ENCODE data around the gene PAK6.
A peak's percentile ranks its signal among the peaks of the same experiment; 100 is the strongest.

PAK6 gene

DNA sequence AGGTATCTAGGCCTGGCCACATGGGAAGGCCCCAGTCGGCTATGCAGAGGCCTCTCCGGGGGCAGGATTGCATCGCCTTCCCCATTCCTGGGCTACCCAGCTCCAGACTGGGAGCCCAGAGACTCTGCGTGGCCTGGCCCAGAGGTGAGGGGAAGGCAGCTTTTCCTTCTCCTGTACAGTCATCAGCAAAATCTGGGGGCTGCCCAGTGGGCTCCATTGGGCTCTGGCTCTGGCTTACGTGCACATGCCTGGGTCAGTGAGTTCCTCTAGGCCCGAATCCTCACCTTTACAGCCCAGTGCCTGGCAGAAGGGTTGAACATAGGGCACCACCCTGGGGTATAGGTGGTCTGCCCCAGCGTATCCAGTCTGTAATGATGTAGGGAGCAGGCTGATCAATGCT lies 47.9 kb downstream of the PAK6 start:
- H3K27ac ChIP-seq (ENCODE audit: low read length), result no peak overlapping the region
- no peaks in the 10 kb centered on the region for H3K9me3 ChIP-seq (ENCODE audit: insufficient read depth, low read length)
- no peak overlapping the region for H3K4me3 ChIP-seq (ENCODE audit: low read length)
- TF ChIP-seq EZH2phosphoT487 (IDR thresholded peaks at IDR 0.05; ENCODE audit: low read depth) (no peak), CTCF (IDR thresholded peaks at IDR 0.05; ENCODE audit: low read depth, low read length) (no peak)
- no peaks in the 10 kb centered on the region for H3K27me3 ChIP-seq (ENCODE audit: low read depth, low read length)
- no peak overlapping the region for H2AFZ ChIP-seq (ENCODE audit: low read depth, low read length)
- no peak overlapping the region for H3K4me2 ChIP-seq (ENCODE audit: low read length)
- no peaks in the 10 kb centered on the region for H3K79me2 ChIP-seq (ENCODE audit: low read length)
- H3K4me1 ChIP-seq (ENCODE audit: low read length), result peaks cover 14% of the 10 kb centered on the region
- no peaks in the 10 kb centered on the region for H3K36me3 ChIP-seq (replicated peaks; ENCODE audit: low read depth, low read length)
- H4K20me1 ChIP-seq (ENCODE audit: insufficient read depth, low read length), result no peaks in the 10 kb centered on the region
- no peak overlapping the region for H3K9ac ChIP-seq (ENCODE audit: low read length)

GRCh38 chr15:40287505-40287904 lies 48.6 kb downstream of the PAK6 start:
- peaks cover 14% of the 10 kb centered on the region for H3K4me1 ChIP-seq (ENCODE audit: low read length)
- no peak overlapping the region for H3K27ac ChIP-seq (ENCODE audit: low read length)
- H3K79me2 ChIP-seq (ENCODE audit: low read length), result no peaks in the 10 kb centered on the region
- no peak overlapping the region for H3K9ac ChIP-seq (ENCODE audit: low read length)
- no peaks in the 10 kb centered on the region for H3K9me3 ChIP-seq (ENCODE audit: insufficient read depth, low read length)
- TF ChIP-seq EZH2phosphoT487 (IDR thresholded peaks at IDR 0.05; ENCODE audit: low read depth), result no peak
- TF ChIP-seq CTCF (IDR thresholded peaks at IDR 0.05; ENCODE audit: low read depth, low read length), result no peak
- no peak overlapping the region for H2AFZ ChIP-seq (ENCODE audit: low read depth, low read length)
- no peak overlapping the region for H3K4me3 ChIP-seq (ENCODE audit: low read length)
- H4K20me1 ChIP-seq (ENCODE audit: insufficient read depth, low read length), result no peaks in the 10 kb centered on the region
- no peak overlapping the region for H3K4me2 ChIP-seq (ENCODE audit: low read length)
- H3K36me3 ChIP-seq (replicated peaks; ENCODE audit: low read depth, low read length), result no peaks in the 10 kb centered on the region
- no peaks in the 10 kb centered on the region for H3K27me3 ChIP-seq (ENCODE audit: low read depth, low read length)

- Histone ChIP-seq H3K27me3 (ENCODE audit: low read depth, low read length) (no peaks in the 10 kb centered on the region), H3K4me2 (ENCODE audit: low read length) (no peak overlapping the region), H2AFZ (ENCODE audit: low read depth, low read length) (no peak overlapping the region), H3K4me3 (ENCODE audit: low read length) (no peak overlapping the region), H3K36me3 (replicated peaks; ENCODE audit: low read depth, low read length) (no peaks in the 10 kb centered on the region), H3K9ac (ENCODE audit: low read length) (no peak overlapping the region), H3K27ac (ENCODE audit: low read length) (no peak overlapping the region), H4K20me1 (ENCODE audit: insufficient read depth, low read length) (no peaks in the 10 kb centered on the region), H3K9me3 (ENCODE audit: insufficient read depth, low read length) (no peaks in the 10 kb centered on the region), H3K4me1 (ENCODE audit: low read length) (peaks cover 14% of the 10 kb centered on the region), H3K79me2 (ENCODE audit: low read length) (no peaks in the 10 kb centered on the region)
- TF ChIP-seq CTCF (IDR thresholded peaks at IDR 0.05; ENCODE audit: low read depth, low read length) (no peak), EZH2phosphoT487 (IDR thresholded peaks at IDR 0.05; ENCODE audit: low read depth) (no peak)
These were observed 49.1 kb downstream of the PAK6 start for GRCh38 chr15:40287968-40288367.

- no peaks in the 10 kb centered on the region for H3K27me3 ChIP-seq (ENCODE audit: low read depth, low read length)
- TF ChIP-seq CTCF (IDR thresholded peaks at IDR 0.05; ENCODE audit: low read depth, low read length) (peak; percentile 10; the same call in 1 of the 2 replicates), EZH2phosphoT487 (IDR thresholded peaks at IDR 0.05; ENCODE audit: low read depth) (no peak)
- H3K4me1 ChIP-seq (ENCODE audit: low read length), result peaks cover 14% of the 10 kb centered on the region
- H3K36me3 ChIP-seq (replicated peaks; ENCODE audit: low read depth, low read length), result no peaks in the 10 kb centered on the region
- H3K4me3 ChIP-seq (ENCODE audit: low read length), result no peak overlapping the region
- no peaks in the 10 kb centered on the region for H4K20me1 ChIP-seq (ENCODE audit: insufficient read depth, low read length)
- H3K4me2 ChIP-seq (ENCODE audit: low read length), result no peak overlapping the region
- no peak overlapping the region for H3K9ac ChIP-seq (ENCODE audit: low read length)
- no peak overlapping the region for H3K27ac ChIP-seq (ENCODE audit: low read length)
- H3K9me3 ChIP-seq (ENCODE audit: insufficient read depth, low read length), result no peaks in the 10 kb centered on the region
- no peaks in the 10 kb centered on the region for H3K79me2 ChIP-seq (ENCODE audit: low read length)
- H2AFZ ChIP-seq (ENCODE audit: low read depth, low read length), result no peak overlapping the region
These were observed 50.4 kb downstream of the PAK6 start for GRCh38 chr15:40289140-40289775.
